GM19463 (cell line): ENCODE data around the gene PSMB3.
"Not testable (repeated sequence)": the region's sequence is repeated elsewhere in the genome, so short reads cannot be mapped to it uniquely, and the experiment has no call there.

Source experiments
- ATAC-seq: cut with Tn5 transposase; IDR thresholded peaks from one replicate; pipeline ENCODE4 v1.9.1; 2021; ENCODE audit warnings: mild to moderate bottlenecking, moderate library complexity; ENCODE audit not compliant: unreplicated experiment

The PSMB3 gene

DNA sequence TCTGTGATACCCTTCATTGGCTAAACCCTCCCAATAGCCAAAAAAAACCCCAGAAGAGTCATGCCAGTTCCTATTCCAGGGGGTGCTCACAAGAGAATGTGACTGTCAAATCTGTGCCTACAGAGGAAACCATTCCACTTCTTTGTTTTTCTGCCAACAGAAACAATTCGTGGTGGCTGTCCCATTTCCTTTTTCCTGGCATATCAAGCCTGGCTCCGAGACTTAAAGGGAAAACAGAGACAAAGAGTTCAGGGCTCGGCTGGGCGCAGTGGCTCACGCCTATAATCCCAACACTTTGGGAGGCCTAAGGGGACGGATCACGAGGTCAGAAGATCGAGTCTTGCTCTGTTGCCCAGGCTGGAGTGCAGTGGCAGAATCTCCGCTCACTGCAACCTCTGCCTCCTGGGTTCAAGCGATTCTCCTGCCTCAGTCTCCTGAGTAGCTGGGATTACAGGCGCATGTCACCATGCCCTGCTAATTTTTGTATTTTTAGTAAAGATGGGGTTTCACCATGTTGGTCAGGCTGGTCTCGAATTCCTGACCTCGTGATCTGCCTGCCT, 37.7 kb downstream of the PSMB3 start:
- not testable (repeated sequence) for ATAC-seq

DNA sequence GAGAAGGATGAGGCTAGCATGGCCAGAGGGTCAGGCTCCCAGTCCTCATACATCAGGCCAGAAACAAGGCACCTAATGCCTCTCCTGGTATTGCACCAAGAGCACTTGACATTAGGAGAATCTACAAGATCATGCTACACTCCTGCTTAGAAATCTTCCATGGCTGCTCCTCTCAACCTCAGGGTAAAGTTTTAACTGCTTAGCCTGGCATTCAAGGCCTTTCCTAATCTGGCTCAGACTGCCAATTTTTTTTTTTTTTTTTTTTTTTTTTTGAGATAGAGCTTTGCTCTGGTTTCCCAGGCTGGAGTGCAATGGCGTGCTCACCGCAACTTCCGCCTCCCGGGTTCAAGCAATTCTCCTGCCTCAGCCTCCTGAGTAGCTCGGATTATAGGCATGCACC, 38.6 kb downstream of the PSMB3 start:
- no peak for ATAC-seq

DNA sequence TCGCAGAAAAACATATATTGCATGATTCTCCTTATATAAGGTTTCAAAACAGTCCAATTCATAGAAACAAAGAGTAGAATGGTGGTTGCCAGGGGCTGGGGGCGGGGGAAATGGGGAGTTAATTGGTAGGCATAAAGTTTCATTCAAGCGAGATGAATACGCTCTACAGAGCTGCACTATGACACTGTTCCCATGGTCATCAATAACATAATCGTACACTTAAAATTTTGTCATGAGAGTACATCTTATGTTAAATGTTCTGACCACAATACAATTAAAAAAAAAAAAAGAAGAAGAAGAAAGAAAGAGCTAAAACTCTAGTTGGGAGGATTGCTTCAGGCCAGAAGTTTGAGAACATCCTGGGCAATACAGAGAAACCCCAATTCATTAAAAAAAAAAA, 41.7 kb downstream of the PSMB3 start:
- ATAC-seq = no peak

DNA sequence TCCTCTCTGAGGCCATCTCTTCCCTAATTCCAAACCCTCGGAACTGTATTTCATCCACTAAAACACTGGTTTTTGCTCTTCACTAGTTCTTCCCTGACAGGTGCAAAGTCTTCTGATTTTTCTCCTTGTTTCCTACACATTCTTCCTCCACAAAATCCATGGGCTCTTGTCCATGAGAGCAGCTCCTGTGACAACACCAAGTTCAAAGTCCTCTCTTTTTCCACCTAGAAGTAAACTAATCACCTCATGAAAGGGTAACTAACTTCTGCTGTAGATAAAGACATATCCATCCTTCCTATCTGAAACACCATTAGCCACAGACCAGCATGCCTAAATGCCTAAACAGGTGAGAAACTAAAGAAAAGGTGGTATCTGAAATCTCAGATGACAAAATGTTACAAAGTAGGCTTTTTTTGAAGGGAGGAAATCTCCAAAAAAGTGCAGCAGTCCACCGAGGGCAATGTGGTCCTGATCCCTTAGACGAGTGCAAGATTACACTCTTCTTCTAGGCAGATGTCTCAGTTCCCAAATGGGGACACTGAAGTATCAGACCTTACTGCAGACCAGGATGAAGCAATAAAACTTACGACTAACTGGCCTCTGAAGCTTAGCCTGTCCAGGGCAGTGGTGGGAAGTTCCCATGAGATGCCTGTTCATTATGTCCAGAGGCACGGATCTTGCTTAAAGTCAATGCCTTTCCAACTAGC, 44.1 kb downstream of the PSMB3 start:
- ATAC-seq = no peak

DNA sequence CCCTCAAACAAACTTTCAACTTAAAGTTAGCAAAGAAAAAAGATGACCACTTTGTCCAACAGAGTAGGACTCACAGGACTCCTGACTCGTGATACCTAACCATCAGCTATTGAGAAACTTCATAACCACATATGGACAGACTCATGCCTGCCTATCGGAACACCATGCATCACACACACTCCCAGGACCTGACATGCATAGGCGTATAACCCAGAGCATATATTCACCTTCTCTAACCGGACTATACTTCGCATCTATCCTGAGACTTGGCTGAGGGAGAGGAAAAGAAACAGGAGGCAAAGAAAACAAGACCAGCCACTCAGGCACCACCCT, 44.6 kb downstream of the PSMB3 start:
- no peak for ATAC-seq

DNA sequence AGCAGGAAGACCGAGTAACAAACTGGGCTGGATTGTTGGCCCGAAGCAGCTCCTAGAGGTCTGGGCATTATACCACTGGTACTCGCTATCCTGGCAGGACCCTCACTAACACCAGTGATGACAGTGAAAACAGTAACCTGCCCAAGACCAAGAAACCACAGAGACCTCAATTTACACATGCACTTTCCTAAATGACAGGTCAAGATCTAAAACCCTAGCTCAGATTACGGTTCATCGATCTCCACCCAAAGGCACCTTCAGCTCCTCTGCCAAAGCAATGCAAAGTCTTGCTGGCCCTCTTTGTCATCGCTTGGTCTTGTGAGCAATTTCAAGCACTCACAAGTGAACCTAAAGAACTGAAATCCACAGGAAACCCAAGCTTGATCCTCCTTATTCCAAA, 45.3 kb downstream of the PSMB3 start:
- ATAC-seq = no peak

DNA sequence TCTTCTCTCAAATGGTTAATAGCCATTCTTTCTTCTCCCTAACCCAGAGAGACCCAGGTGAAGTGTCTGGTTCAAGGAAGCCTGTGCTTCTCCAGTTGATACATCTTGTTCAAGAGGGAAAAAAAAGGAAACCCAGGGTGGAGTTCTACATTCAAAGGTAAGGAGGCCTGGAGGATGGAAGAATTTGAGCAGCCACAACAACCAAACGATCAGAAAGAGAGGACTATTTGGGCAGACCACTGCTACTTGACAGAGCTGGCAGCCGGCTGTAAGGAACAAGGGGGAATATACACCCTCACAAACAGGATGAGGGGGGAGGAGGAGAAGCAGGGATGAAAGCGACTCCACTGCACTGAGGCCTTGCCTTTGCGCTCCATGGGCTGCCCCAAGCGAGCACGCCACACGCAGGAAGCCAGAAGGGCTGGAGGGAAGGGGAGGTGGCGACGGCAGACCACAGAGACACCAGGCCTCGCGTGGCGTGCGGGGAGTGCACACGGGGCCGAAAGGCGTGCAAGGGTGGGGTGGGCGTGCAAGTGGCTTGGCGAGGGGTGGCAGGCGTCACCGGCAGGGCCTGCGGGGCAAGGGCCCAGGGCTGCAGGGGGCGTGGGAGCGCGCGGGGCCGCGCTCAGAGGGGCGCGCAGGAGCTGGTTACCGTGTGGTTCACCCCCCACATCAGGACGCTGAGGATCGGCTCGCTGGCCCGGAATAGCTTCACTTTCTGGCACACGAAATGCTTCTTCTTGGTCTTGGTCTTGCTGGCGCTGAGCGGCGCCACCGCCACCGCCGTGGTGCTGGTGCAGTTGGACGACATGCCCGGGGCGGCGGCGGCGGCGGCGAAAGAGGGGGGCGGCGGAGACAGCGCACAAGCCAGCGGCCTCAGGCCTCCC, 46.3 kb downstream of the PSMB3 start:
- peak; percentile 20 for ATAC-seq

DNA sequence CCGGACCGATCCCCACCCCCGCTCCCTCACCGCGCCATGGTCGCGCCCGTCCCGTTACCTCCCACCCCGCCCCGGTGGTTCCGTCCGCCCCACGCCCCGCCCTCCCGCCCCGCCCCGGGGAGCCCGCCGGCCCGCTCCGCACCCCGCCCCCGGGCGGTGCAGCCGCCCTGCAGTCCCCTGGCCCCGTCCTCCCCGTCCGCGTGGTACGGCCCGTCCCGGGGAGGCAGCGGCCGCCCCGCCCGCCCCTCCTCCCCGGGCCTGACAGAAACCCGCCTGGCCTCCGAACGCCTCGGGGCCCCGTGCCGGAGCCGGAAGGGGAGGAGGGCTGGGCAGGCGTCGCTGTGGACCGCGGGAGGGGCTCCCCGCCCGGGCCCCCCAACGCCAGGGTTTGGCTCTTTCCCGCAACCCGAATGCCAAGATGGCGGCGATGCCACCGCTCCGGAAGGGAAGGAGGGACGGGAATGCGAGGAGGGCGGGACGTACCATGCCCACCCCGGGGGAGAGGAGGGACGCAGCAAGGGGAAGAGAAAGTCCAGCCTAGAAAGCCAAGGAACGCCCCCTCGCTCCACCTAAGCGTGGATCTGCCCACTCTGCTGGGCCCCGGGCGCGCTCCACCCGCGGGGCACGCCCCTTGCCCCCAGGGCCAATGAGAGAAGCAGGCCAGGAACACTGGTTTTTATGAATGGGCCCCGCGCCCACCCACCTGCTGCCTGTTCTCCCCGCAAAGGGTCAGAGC, 47.1 kb downstream of the PSMB3 start, which contains the start of gene PIP4K2B:
PIP4K2B (minus strand) TSS at position 56 of the 736 bp plus-strand sequence. CDS start 132 bp downstream, outside the sequence.
- ATAC-seq = peak; percentile 80

DNA sequence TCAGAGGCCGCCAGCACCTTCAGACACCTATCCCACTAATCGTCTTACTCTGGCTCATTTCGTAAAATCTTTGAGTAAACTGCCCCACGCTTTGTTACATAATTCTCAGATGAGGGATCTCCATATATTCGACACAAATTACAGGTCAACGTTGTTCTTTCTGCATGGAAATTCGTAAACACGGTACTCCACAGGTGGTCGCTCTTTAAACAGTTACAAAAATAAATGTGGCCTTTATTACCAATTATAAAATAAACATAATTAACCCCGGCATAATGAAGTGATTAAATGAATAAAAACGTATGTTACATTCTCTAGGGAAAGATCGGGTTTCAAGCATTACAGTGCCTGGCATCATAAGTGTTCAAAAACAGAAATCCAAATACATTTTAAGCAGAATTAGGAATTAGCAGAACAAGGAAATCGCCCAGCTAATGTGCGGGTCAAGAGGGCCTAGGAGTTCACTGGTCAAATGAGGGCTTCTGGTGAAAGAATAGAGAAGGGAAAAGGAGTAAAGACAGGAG, 47.8 kb downstream of the PSMB3 start:
- ATAC-seq = no peak

DNA sequence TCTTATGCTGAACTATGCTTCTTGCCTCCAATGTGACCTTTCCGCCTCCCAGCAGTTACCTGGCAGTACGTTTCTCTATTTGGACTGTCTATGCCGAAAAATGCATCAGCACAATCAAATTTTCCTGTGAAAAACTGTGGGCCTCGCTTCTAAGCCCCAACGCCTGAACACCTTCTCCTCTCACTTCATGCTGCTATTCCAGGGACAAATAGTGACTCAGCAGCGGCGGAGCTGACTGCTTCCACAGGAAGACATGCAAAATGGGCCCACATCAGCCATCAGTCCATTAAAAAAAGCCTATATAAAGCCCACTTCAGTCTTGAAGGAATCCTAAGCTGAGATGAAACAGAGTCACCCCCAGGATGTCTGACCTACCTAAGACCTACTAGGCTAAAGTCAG, 57.3 kb downstream of the PSMB3 start:
- ATAC-seq = no peak
